K562 (cell line): ENCODE measurements around the gene RCSD1.

Source experiments
- CBX2 ChIP-seq: fragments of 200-600 bp; sonication (generic); IDR thresholded peaks from one replicate; pipeline ENCODE4 v1.6.1; 2012; ENCODE audit warnings: mild to moderate bottlenecking, low read length, inconsistent platforms; ENCODE audit not compliant: insufficient read depth, poor library complexity, severe bottlenecking
- CTCF ChIP-seq, 3 experiments: IDR thresholded peaks in 2 of 3; conservative IDR thresholded peaks in 1 of 3; 2 replicates each; pipeline ENCODE4 v1.5.1; 2011 to 2012; ENCODE audit warnings: low read length in 3 of 3, mild to moderate bottlenecking in 3 of 3, control low read depth in 2 of 3, improper control_type of control experiment in 1 of 3, inconsistent platforms in 1 of 3, low read depth in 1 of 3, mixed read lengths in 1 of 3, moderate library complexity in 1 of 3; ENCODE audit not compliant: insufficient read depth in 2 of 3
- DMBX1 ChIP-seq: fragments of 250-450 bp; sonication (Bioruptor Pico); IDR thresholded peaks from 2 replicates; pipeline ENCODE4 v1.8.0; 2022; ENCODE audit warnings: inconsistent platforms, mild to moderate bottlenecking, moderate library complexity, borderline replicate concordance
- NFRKB ChIP-seq: fragments of 450-650 bp; IDR thresholded peaks from 2 replicates; pipeline ENCODE4 v1.6.1; 2016; ENCODE audit warnings: low read depth
- NR2C2 ChIP-seq, 2 experiments: fragments of 200-800 bp in 1 of 2; sonication (Bioruptor generic) in 1 of 2; sonication (generic) in 1 of 2; formaldehyde crosslinking in 1 of 2; IDR thresholded peaks; 2 replicates each; pipeline versions ENCODE4 v1.6.1 to v1.8.0; 2016 to 2022; ENCODE audit warnings: mild to moderate bottlenecking in 1 of 2, missing compliant biosample characterization in 1 of 2, missing genetic modification characterization in 1 of 2, missing genetic modification reagents in 1 of 2
- POLR2A ChIP-seq: fragments of 450-650 bp; conservative IDR thresholded peaks from 2 replicates; pipeline ENCODE4 v1.6.1; 2016
- RFX5 ChIP-seq: IDR thresholded peaks from 2 replicates; pipeline ENCODE4 v1.6.1; 2011; ENCODE audit warnings: low read depth, mild to moderate bottlenecking, improper control_type of control experiment, low read length
- SMC3 ChIP-seq: conservative IDR thresholded peaks from 2 replicates; pipeline ENCODE4 v1.6.1; 2011; ENCODE audit warnings: low read depth, low read length, improper control_type of control experiment; ENCODE audit not compliant: insufficient read depth
- TBP ChIP-seq: optimal IDR thresholded peaks from 2 replicates; pipeline ENCODE3; 2011; ENCODE audit warnings: low read depth, low read length, improper control_type of control experiment
- TF ChIP-seq, protein P1 (sequence below): fragments of 450-650 bp; IDR thresholded peaks from 2 replicates; pipeline ENCODE4 v1.6.1; 2017; ENCODE audit warnings: antibody characterized with exemption, mild to moderate bottlenecking

GRCh38 chr1:167605576-167605975 is 24.5 kb upstream of the RCSD1 start:
- TF ChIP-seq NR2C2 (CRISPR knock-in tag; IDR thresholded peaks at IDR 0.05) = no peak
- no peak for TF ChIP-seq NR2C2 (tag; IDR thresholded peaks at IDR 0.05)
- no peak for TF ChIP-seq CTCF (IDR thresholded peaks at IDR 0.05 in 2 of 3, conservative IDR thresholded peaks at IDR 0.05 in 1 of 3; ENCODE audit: insufficient read depth in 2 of 3, low read depth in 1 of 3, low read length in 3 of 3)
- no peak for TF ChIP-seq TBP
- no peak for TF ChIP-seq CBX2
- TF ChIP-seq, protein P1, sequence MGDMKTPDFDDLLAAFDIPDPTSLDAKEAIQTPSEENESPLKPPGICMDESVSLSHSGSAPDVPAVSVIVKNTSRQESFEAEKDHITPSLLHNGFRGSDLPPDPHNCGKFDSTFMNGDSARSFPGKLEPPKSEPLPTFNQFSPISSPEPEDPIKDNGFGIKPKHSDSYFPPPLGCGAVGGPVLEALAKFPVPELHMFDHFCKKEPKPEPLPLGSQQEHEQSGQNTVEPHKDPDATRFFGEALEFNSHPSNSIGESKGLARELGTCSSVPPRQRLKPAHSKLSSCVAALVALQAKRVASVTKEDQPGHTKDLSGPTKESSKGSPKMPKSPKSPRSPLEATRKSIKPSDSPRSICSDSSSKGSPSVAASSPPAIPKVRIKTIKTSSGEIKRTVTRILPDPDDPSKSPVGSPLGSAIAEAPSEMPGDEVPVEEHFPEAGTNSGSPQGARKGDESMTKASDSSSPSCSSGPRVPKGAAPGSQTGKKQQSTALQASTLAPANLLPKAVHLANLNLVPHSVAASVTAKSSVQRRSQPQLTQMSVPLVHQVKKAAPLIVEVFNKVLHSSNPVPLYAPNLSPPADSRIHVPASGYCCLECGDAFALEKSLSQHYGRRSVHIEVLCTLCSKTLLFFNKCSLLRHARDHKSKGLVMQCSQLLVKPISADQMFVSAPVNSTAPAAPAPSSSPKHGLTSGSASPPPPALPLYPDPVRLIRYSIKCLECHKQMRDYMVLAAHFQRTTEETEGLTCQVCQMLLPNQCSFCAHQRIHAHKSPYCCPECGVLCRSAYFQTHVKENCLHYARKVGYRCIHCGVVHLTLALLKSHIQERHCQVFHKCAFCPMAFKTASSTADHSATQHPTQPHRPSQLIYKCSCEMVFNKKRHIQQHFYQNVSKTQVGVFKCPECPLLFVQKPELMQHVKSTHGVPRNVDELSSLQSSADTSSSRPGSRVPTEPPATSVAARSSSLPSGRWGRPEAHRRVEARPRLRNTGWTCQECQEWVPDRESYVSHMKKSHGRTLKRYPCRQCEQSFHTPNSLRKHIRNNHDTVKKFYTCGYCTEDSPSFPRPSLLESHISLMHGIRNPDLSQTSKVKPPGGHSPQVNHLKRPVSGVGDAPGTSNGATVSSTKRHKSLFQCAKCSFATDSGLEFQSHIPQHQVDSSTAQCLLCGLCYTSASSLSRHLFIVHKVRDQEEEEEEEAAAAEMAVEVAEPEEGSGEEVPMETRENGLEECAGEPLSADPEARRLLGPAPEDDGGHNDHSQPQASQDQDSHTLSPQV = no peak
- TF ChIP-seq SMC3 = no peak
- TF ChIP-seq DMBX1 (CRISPR knock-in tag) = no peak
- TF ChIP-seq POLR2A = no peak
- TF ChIP-seq RFX5 = no peak
- no peak for TF ChIP-seq NFRKB
